HEK293 (cell line): ENCODE data around the gene SRCIN1.

Source experiments
- BCL11A ChIP-seq: fragments of 450-650 bp; formaldehyde crosslinking; IDR thresholded peaks from 2 replicates; pipeline ENCODE4 v1.5.1; 2016; ENCODE audit warnings: low read depth, missing biosample characterization, missing genetic modification characterization
- EGR2 ChIP-seq: fragments of 450-650 bp; formaldehyde crosslinking; IDR thresholded peaks from 2 replicates; pipeline ENCODE4 v1.5.1; 2016; ENCODE audit warnings: low read depth, missing biosample characterization, missing genetic modification characterization
- IKZF3 ChIP-seq: fragments of 450-650 bp; IDR thresholded peaks from 2 replicates; pipeline ENCODE4 v1.5.0; 2018; ENCODE audit warnings: missing biosample characterization, mild to moderate bottlenecking, missing genetic modification characterization, moderate library complexity
- KLF8 ChIP-seq: fragments of 450-650 bp; formaldehyde crosslinking; IDR thresholded peaks from 2 replicates; pipeline ENCODE4 v1.5.1; 2016; ENCODE audit warnings: missing biosample characterization, missing genetic modification characterization
- MZF1 ChIP-seq: fragments of 450-650 bp; formaldehyde crosslinking; IDR thresholded peaks from 2 replicates; pipeline ENCODE4 v1.5.1; 2017; ENCODE audit warnings: missing biosample characterization, missing genetic modification characterization, borderline replicate concordance
- SCRT2 ChIP-seq: fragments of 450-650 bp; formaldehyde crosslinking; IDR thresholded peaks from 2 replicates; pipeline ENCODE4 v1.5.1; 2016; ENCODE audit warnings: missing biosample characterization, missing genetic modification characterization
- WT1 ChIP-seq: fragments of 450-650 bp; formaldehyde crosslinking; IDR thresholded peaks from 2 replicates; pipeline ENCODE4 v1.5.1; 2016; ENCODE audit warnings: missing biosample characterization, missing genetic modification characterization
- YY2 ChIP-seq: fragments of 450-650 bp; formaldehyde crosslinking; IDR thresholded peaks from 2 replicates; pipeline ENCODE4 v1.5.1; 2016; ENCODE audit warnings: missing biosample characterization, missing genetic modification characterization
- ZEB2 ChIP-seq: fragments of 450-650 bp; formaldehyde crosslinking; IDR thresholded peaks from 2 replicates; pipeline ENCODE4 v1.5.1; 2016; ENCODE audit warnings: missing biosample characterization, missing genetic modification characterization
- ZFP3 ChIP-seq: fragments of 450-650 bp; formaldehyde crosslinking; IDR thresholded peaks from 2 replicates; pipeline ENCODE4 v1.5.1; 2016; ENCODE audit warnings: low read depth, missing biosample characterization, missing genetic modification characterization
- ZNF341 ChIP-seq: fragments of 450-650 bp; formaldehyde crosslinking; IDR thresholded peaks from 2 replicates; pipeline ENCODE4; 2016; ENCODE audit warnings: low read depth, missing biosample characterization, missing genetic modification characterization
- ZNF423 ChIP-seq: fragments of 450-650 bp; formaldehyde crosslinking; IDR thresholded peaks from 2 replicates; pipeline ENCODE4 v1.5.1; 2016; ENCODE audit warnings: missing biosample characterization, missing genetic modification characterization
- ZNF560 ChIP-seq: fragments of 450-650 bp; formaldehyde crosslinking; IDR thresholded peaks from 2 replicates; pipeline ENCODE4 v1.5.1; 2017; ENCODE audit warnings: missing biosample characterization, missing genetic modification characterization, borderline replicate concordance
- ZNF658 ChIP-seq: fragments of 450-650 bp; formaldehyde crosslinking; IDR thresholded peaks from 2 replicates; pipeline ENCODE4; 2016; ENCODE audit warnings: missing biosample characterization, missing genetic modification characterization
- ZNF660 ChIP-seq: fragments of 450-650 bp; IDR thresholded peaks from 2 replicates; pipeline ENCODE4 v1.5.1; 2018; ENCODE audit warnings: missing biosample characterization, mild to moderate bottlenecking, missing genetic modification characterization
- ZNF76 ChIP-seq: fragments of 450-650 bp; formaldehyde crosslinking; IDR thresholded peaks from 2 replicates; pipeline ENCODE4; 2016; ENCODE audit warnings: low read depth, missing biosample characterization, missing genetic modification characterization, borderline replicate concordance
- ZNF792 ChIP-seq: fragments of 450-650 bp; formaldehyde crosslinking; IDR thresholded peaks from 2 replicates; pipeline ENCODE4 v1.5.1; 2016; ENCODE audit warnings: missing biosample characterization, missing genetic modification characterization
- ZSCAN23 ChIP-seq: fragments of 450-650 bp; formaldehyde crosslinking; IDR thresholded peaks from 2 replicates; pipeline ENCODE4 v1.5.1; 2016; ENCODE audit warnings: missing biosample characterization, missing genetic modification characterization
- ZXDB ChIP-seq: fragments of 450-650 bp; formaldehyde crosslinking; IDR thresholded peaks from 2 replicates; pipeline ENCODE4 v1.5.1; 2016; ENCODE audit warnings: missing biosample characterization, missing genetic modification characterization
- TF ChIP-seq, protein P1 (sequence below): fragments of 450-650 bp; formaldehyde crosslinking; IDR thresholded peaks from 2 replicates; pipeline ENCODE4 v1.5.1; 2016; ENCODE audit warnings: missing biosample characterization, missing genetic modification characterization, borderline replicate concordance
- TF ChIP-seq, protein P2 (sequence below): fragments of 450-650 bp; IDR thresholded peaks from 2 replicates; pipeline ENCODE4 v1.5.1; 2018; ENCODE audit warnings: missing biosample characterization, mild to moderate bottlenecking, missing genetic modification characterization
- TF ChIP-seq, protein P3 (sequence below): IDR thresholded peaks from 2 replicates; pipeline ENCODE4 v1.6.1; 2011; ENCODE audit warnings: mild to moderate bottlenecking, low read depth, low read length, borderline replicate concordance
- TF ChIP-seq, protein P4 (sequence below): sonication (generic); formaldehyde crosslinking; IDR thresholded peaks from 2 replicates; pipeline ENCODE4 v1.8.1; 2022; ENCODE audit warnings: mild to moderate bottlenecking, moderate library complexity, missing genetic modification reagents
- TF ChIP-seq, protein P5 (sequence below): fragments of 450-650 bp; formaldehyde crosslinking; IDR thresholded peaks from 2 replicates; pipeline ENCODE4 v1.5.1; 2016; ENCODE audit warnings: missing biosample characterization, missing genetic modification characterization
- TF ChIP-seq, protein P6 (sequence below): fragments of 450-650 bp; formaldehyde crosslinking; IDR thresholded peaks from 2 replicates; pipeline ENCODE4 v1.5.1; 2016; ENCODE audit warnings: missing biosample characterization, missing genetic modification characterization

The SRCIN1 gene

DNA sequence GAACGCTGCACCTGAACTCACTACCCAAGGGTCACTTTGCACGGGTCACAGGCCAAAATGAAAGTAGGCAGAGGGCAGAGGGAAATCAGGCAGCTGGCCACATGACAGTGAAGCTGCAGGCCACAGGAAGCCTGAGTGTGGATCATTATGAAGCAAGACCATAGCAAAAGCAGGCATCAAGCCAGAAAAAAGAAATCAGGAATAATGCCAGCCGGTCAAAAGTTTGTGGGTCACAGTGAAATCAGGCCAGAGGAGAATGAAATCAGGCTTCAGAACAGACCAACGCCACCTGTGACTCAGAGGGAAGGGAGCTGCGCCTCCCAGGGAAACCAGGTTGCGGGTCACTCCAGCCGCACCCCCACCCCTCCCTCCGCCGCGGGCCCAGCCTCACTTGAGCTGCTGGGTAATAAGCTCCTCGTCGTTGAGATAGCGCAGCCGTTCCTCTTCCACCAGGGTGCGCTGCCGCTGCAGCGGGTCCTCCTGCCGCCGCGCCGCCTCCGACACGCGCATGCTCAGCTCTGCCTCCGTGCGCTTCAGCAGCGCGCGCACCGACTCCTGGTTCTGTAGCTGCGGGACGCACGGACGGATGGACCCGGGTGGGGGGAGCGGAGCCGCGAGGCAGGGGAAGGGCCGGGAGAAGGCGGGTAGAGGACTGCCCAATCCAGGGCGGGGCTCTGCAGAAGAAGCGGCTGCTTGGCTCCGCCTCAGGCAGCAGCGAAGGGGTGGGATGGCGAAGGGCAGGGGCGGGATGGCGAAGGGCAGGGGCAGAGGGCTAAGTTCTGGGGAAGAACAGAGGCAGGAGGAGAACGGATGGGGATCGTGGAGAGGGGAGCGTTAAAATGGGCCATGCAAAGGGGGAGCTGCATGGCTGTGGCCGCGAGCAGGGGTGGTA lies 47.7 kb downstream of the SRCIN1 start (continued):
- TF ChIP-seq, protein P1, sequence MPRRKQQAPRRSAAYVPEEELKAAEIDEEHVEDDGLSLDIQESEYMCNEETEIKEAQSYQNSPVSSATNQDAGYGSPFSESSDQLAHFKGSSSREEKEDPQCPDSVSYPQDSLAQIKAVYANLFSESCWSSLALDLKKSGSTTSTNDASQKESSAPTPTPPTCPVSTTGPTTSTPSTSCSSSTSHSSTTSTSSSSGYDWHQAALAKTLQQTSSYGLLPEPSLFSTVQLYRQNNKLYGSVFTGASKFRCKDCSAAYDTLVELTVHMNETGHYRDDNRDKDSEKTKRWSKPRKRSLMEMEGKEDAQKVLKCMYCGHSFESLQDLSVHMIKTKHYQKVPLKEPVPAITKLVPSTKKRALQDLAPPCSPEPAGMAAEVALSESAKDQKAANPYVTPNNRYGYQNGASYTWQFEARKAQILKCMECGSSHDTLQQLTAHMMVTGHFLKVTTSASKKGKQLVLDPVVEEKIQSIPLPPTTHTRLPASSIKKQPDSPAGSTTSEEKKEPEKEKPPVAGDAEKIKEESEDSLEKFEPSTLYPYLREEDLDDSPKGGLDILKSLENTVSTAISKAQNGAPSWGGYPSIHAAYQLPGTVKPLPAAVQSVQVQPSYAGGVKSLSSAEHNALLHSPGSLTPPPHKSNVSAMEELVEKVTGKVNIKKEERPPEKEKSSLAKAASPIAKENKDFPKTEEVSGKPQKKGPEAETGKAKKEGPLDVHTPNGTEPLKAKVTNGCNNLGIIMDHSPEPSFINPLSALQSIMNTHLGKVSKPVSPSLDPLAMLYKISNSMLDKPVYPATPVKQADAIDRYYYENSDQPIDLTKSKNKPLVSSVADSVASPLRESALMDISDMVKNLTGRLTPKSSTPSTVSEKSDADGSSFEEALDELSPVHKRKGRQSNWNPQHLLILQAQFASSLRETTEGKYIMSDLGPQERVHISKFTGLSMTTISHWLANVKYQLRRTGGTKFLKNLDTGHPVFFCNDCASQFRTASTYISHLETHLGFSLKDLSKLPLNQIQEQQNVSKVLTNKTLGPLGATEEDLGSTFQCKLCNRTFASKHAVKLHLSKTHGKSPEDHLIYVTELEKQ = no peak
- TF ChIP-seq ZNF341 (tag by site-specific recombination) (peak; percentile 79), YY2 (tag by site-specific recombination) (no peak), SCRT2 (tag by site-specific recombination) (peak; percentile 8; the same call in 1 of the 2 replicates), IKZF3 (tag by site-specific recombination) (peak; percentile 50), ZNF660 (tag by site-specific recombination) (peak; percentile 87; the same call in 1 of the 2 replicates), ZFP3 (tag by site-specific recombination) (no peak), MZF1 (peak; percentile 91; the same call in 1 of the 2 replicates), KLF8 (tag by site-specific recombination) (peak; percentile 72; the same call in 1 of the 2 replicates), EGR2 (tag by site-specific recombination) (peak; percentile 65), ZNF658 (tag by site-specific recombination) (no peak), ZXDB (tag by site-specific recombination) (peak; percentile 96), BCL11A (tag by site-specific recombination) (no peak), ZNF560 (no peak), ZEB2 (tag by site-specific recombination) (peak; percentile 84), ZNF76 (tag by site-specific recombination) (peak; percentile 80; the same call in 1 of the 2 replicates), ZNF792 (tag by site-specific recombination) (0 out of 2 replicates have a peak, but pooled peaks have one; percentile 30), ZSCAN23 (peak; percentile 39; the same call in 1 of the 2 replicates), WT1 (tag by site-specific recombination) (0 out of 2 replicates have a peak, but pooled peaks have one; percentile 9), ZNF423 (no peak)
- TF ChIP-seq, protein P2, sequence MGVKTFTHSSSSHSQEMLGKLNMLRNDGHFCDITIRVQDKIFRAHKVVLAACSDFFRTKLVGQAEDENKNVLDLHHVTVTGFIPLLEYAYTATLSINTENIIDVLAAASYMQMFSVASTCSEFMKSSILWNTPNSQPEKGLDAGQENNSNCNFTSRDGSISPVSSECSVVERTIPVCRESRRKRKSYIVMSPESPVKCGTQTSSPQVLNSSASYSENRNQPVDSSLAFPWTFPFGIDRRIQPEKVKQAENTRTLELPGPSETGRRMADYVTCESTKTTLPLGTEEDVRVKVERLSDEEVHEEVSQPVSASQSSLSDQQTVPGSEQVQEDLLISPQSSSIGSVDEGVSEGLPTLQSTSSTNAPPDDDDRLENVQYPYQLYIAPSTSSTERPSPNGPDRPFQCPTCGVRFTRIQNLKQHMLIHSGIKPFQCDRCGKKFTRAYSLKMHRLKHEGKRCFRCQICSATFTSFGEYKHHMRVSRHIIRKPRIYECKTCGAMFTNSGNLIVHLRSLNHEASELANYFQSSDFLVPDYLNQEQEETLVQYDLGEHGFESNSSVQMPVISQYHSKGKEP (tag by site-specific recombination) = peak; percentile 47; the same call in 1 of the 2 replicates
- TF ChIP-seq, protein P3, sequence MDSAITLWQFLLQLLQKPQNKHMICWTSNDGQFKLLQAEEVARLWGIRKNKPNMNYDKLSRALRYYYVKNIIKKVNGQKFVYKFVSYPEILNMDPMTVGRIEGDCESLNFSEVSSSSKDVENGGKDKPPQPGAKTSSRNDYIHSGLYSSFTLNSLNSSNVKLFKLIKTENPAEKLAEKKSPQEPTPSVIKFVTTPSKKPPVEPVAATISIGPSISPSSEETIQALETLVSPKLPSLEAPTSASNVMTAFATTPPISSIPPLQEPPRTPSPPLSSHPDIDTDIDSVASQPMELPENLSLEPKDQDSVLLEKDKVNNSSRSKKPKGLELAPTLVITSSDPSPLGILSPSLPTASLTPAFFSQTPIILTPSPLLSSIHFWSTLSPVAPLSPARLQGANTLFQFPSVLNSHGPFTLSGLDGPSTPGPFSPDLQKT = no peak
- TF ChIP-seq, protein P4, sequence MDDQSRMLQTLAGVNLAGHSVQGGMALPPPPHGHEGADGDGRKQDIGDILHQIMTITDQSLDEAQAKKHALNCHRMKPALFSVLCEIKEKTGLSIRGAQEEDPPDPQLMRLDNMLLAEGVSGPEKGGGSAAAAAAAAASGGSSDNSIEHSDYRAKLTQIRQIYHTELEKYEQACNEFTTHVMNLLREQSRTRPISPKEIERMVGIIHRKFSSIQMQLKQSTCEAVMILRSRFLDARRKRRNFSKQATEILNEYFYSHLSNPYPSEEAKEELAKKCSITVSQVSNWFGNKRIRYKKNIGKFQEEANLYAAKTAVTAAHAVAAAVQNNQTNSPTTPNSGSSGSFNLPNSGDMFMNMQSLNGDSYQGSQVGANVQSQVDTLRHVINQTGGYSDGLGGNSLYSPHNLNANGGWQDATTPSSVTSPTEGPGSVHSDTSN = 0 out of 2 replicates have a peak, but pooled peaks have one; percentile 18
- TF ChIP-seq, protein P5, sequence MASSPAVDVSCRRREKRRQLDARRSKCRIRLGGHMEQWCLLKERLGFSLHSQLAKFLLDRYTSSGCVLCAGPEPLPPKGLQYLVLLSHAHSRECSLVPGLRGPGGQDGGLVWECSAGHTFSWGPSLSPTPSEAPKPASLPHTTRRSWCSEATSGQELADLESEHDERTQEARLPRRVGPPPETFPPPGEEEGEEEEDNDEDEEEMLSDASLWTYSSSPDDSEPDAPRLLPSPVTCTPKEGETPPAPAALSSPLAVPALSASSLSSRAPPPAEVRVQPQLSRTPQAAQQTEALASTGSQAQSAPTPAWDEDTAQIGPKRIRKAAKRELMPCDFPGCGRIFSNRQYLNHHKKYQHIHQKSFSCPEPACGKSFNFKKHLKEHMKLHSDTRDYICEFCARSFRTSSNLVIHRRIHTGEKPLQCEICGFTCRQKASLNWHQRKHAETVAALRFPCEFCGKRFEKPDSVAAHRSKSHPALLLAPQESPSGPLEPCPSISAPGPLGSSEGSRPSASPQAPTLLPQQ (tag by site-specific recombination) = peak; percentile 91
- TF ChIP-seq, protein P6, sequence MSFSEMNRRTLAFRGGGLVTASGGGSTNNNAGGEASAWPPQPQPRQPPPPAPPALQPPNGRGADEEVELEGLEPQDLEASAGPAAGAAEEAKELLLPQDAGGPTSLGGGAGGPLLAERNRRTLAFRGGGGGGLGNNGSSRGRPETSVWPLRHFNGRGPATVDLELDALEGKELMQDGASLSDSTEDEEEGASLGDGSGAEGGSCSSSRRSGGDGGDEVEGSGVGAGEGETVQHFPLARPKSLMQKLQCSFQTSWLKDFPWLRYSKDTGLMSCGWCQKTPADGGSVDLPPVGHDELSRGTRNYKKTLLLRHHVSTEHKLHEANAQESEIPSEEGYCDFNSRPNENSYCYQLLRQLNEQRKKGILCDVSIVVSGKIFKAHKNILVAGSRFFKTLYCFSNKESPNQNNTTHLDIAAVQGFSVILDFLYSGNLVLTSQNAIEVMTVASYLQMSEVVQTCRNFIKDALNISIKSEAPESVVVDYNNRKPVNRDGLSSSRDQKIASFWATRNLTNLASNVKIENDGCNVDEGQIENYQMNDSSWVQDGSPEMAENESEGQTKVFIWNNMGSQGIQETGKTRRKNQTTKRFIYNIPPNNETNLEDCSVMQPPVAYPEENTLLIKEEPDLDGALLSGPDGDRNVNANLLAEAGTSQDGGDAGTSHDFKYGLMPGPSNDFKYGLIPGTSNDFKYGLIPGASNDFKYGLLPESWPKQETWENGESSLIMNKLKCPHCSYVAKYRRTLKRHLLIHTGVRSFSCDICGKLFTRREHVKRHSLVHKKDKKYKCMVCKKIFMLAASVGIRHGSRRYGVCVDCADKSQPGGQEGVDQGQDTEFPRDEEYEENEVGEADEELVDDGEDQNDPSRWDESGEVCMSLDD = peak; percentile 11; the same call in 1 of the 2 replicates
